Measurements from ENCODE around the gene FAM81B.

GRCh38 chr5:95382801-95383200 is 8.4 kb upstream of the FAM81B start:
- TF ChIP-seq GATA2 (IDR thresholded peaks at IDR 0.05; ENCODE audit: low read depth, low read length) = no peak
- TF ChIP-seq GATA3 (IDR thresholded peaks at IDR 0.05; ENCODE audit: low read depth, low read length) = no peak
